Ishikawa (cell line): ENCODE data around the gene CARD11.

ENCODE experiments used
- CEBPB ChIP-seq: IDR thresholded peaks from 2 replicates; pipeline ENCODE4 v1.6.1; 2012
- CREB1 ChIP-seq: IDR thresholded peaks from 2 replicates; pipeline ENCODE4 v1.6.1; 2012; ENCODE audit warnings: low read depth
- EGR1 ChIP-seq: IDR thresholded peaks from 2 replicates; pipeline ENCODE4 v1.6.1; 2012
- EP300 ChIP-seq: IDR thresholded peaks from 2 replicates; pipeline ENCODE4 v1.6.1; 2012; ENCODE audit warnings: borderline replicate concordance
- FOXM1 ChIP-seq: IDR thresholded peaks from 2 replicates; pipeline ENCODE4 v1.6.1; 2012; ENCODE audit warnings: low read depth, borderline replicate concordance
- NFIC ChIP-seq: IDR thresholded peaks from 2 replicates; pipeline ENCODE4 v1.6.1; 2012
- RAD21 ChIP-seq: IDR thresholded peaks from 2 replicates; pipeline ENCODE4 v1.6.1; 2012; ENCODE audit warnings: low read depth
- TAF1 ChIP-seq: IDR thresholded peaks from 2 replicates; pipeline ENCODE4 v1.6.1; 2012; ENCODE audit warnings: low read depth, mild to moderate bottlenecking
- TCF12 ChIP-seq: IDR thresholded peaks from 2 replicates; pipeline ENCODE4 v1.6.1; 2012; ENCODE audit warnings: low read depth
- TEAD4 ChIP-seq: IDR thresholded peaks from 2 replicates; pipeline ENCODE4 v1.6.1; 2012
- YY1 ChIP-seq: IDR thresholded peaks from 2 replicates; pipeline ENCODE4 v1.6.1; 2012; ENCODE audit warnings: low read depth
- ZBTB7A ChIP-seq: IDR thresholded peaks from 2 replicates; pipeline ENCODE4 v1.6.1; 2012; ENCODE audit warnings: low read depth
- TF ChIP-seq, protein P1 (sequence below): IDR thresholded peaks from 2 replicates; pipeline ENCODE4 v1.6.1; 2012; ENCODE audit warnings: low read depth, mild to moderate bottlenecking
- TF ChIP-seq, protein P2 (sequence below): IDR thresholded peaks from 2 replicates; pipeline ENCODE4 v1.6.1; 2012
- TF ChIP-seq, protein P3 (sequence below): IDR thresholded peaks from 2 replicates; pipeline ENCODE4 v1.6.1; 2012

The CARD11 gene

DNA sequence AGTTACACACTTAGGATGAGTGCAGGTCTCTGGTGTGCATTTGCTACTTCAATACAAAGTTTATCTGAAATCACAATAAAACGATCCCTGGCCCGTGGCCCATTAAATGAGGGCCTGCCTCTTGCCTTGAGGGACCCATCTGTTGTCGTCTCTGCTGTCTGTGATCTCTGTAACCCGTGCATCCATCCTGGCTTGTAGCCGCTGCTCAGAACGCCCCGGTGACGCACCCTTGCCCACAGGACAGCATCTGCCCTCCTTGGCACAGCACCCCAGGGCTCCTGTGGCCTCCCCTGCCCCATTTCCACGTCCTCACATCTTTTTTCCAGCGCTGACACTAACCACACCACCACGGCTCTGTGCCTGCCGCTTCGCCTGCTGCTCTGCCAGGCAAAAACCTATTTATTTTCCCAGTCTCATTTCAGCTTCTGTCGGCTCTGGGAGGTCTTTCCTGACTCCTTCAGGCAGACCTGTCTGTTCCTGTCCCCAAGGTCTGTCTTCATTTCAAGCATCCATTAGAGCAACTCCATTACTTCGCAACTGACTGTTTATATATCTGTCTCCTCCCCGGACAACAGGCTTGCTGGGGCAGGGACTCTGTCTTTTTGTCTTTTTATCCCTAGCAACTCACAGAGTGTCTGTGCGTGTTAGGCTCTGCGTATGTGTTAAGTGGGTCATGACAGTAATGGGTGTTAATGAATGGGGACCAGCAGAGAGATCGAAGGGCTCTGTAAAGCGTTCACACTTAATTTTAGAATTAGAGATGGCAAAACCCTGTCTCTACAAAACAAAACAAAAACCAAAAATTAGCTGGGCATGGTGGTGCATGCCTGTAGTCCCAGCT, 16.4 kb downstream of the CARD11 start:
- TF ChIP-seq TEAD4 (no peak), TCF12 (no peak), EP300 (no peak), ZBTB7A (no peak), YY1 (no peak), NFIC (no peak), CREB1 (no peak), FOXM1 (no peak), EGR1 (no peak), TAF1 (no peak), CEBPB (no peak)
- TF ChIP-seq, protein P1, sequence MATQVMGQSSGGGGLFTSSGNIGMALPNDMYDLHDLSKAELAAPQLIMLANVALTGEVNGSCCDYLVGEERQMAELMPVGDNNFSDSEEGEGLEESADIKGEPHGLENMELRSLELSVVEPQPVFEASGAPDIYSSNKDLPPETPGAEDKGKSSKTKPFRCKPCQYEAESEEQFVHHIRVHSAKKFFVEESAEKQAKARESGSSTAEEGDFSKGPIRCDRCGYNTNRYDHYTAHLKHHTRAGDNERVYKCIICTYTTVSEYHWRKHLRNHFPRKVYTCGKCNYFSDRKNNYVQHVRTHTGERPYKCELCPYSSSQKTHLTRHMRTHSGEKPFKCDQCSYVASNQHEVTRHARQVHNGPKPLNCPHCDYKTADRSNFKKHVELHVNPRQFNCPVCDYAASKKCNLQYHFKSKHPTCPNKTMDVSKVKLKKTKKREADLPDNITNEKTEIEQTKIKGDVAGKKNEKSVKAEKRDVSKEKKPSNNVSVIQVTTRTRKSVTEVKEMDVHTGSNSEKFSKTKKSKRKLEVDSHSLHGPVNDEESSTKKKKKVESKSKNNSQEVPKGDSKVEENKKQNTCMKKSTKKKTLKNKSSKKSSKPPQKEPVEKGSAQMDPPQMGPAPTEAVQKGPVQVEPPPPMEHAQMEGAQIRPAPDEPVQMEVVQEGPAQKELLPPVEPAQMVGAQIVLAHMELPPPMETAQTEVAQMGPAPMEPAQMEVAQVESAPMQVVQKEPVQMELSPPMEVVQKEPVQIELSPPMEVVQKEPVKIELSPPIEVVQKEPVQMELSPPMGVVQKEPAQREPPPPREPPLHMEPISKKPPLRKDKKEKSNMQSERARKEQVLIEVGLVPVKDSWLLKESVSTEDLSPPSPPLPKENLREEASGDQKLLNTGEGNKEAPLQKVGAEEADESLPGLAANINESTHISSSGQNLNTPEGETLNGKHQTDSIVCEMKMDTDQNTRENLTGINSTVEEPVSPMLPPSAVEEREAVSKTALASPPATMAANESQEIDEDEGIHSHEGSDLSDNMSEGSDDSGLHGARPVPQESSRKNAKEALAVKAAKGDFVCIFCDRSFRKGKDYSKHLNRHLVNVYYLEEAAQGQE, result no peak
- TF ChIP-seq, protein P2, sequence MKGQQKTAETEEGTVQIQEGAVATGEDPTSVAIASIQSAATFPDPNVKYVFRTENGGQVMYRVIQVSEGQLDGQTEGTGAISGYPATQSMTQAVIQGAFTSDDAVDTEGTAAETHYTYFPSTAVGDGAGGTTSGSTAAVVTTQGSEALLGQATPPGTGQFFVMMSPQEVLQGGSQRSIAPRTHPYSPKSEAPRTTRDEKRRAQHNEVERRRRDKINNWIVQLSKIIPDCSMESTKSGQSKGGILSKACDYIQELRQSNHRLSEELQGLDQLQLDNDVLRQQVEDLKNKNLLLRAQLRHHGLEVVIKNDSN, result no peak
- TF ChIP-seq, protein P3, sequence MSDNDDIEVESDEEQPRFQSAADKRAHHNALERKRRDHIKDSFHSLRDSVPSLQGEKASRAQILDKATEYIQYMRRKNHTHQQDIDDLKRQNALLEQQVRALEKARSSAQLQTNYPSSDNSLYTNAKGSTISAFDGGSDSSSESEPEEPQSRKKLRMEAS, result no peak

DNA sequence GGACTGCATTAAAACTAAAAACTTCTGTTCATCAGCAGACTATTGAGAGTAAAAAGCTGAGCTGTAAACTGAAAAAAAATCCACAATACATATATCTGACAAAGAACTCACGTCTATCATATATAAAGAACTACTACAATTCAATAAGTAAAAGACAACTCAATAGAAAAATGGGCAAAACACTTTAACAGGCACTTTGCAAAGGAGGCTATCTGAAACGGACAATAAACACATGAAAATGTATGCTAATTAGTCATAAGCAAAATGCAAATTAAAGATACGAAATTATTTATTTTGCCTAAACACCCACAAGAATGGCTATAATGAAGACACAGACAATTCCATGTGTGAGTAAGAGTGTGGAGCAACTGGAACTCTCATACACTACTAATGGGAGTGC, 18.1 kb downstream of the CARD11 start:
- TF ChIP-seq TCF12 (no peak), CREB1 (no peak), EP300 (no peak), FOXM1 (no peak), EGR1 (no peak), ZBTB7A (no peak), YY1 (no peak), TAF1 (no peak)
- TF ChIP-seq, protein P3, result no peak
- TF ChIP-seq, protein P1, result no peak

DNA sequence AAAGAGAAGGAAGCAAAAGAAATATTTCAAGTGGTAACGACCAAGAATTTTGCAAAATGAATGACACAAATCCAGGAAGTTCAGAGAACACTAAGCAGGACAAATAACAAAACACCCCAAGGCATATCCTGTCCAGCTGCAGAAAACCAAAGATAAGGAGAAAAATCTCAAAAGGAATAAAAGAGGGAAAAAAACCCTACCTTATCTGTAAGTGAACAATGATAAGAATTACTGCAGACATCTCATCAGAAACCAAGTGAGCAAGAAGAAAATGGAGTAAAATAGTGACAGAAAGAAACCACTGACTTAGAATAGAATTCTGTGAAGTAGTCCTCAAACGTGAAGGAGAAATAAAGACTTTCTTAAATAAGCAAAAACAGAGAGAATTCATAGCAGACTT, 21.8 kb downstream of the CARD11 start:
- TF ChIP-seq TEAD4 (no peak), EGR1 (no peak), CEBPB (no peak), ZBTB7A (no peak), YY1 (no peak), CREB1 (no peak)
- TF ChIP-seq, protein P3, result no peak
- TF ChIP-seq, protein P1, result no peak

DNA sequence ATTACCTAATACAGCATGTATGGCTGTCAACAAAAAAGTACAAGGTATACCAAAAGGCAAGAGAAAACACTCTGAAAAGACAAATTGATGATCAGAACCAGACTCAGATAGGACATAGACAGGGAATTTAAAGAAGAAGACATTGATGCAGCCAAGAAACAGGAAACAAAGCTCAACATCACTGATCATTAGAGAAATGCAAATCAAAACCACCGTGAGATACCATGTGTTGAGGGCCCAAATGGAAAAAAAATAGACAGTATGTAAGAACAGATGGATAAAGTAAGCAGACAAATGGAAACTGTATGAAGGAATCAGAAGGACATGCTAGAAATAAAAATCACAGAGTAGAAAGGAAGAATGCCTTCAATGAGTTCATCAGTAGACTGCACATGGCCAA, 23.3 kb downstream of the CARD11 start:
- no peak for TF ChIP-seq YY1
- TF ChIP-seq CREB1, result no peak
- TF ChIP-seq, protein P2, result no peak
- no peak for TF ChIP-seq TEAD4
- TF ChIP-seq NFIC, result no peak
- TF ChIP-seq EGR1, result no peak
- TF ChIP-seq TCF12, result no peak
- TF ChIP-seq, protein P3, result no peak
- no peak for TF ChIP-seq RAD21
- no peak for TF ChIP-seq FOXM1
- no peak for TF ChIP-seq EP300
- no peak for TF ChIP-seq ZBTB7A
- TF ChIP-seq CEBPB, result no peak
- TF ChIP-seq, protein P1, result no peak
- TF ChIP-seq TAF1, result no peak
